Endothelial cell of umbilical vein (primary cell): ENCODE data around the gene STK39. TPM values are rescaled to one million over a fixed set of nuclear protein-coding genes. Genes with fewer than 3 reads are reported as not detected.

Experiments used
- BruUV-seq: library from RNA; stranded (reverse); fragments of 400-500 nt; replicated peaks from 2 replicates; lab custom pipeline; 2021; lab: Mats Ljungman, UMichigan
- CTCF ChIA-PET: fragments of 300-600, 350-600 bp; sonication (Branson Sonifier 250); formaldehyde crosslinking; loops from one replicate; lab custom pipeline; 2021; ENCODE audit warnings: antibody characterized with exemption, inconsistent platforms; lab: Charles Lee
- POLR2A ChIA-PET: fragments of 300-600, 350-600 bp; sonication (Branson Sonifier 250); formaldehyde crosslinking; loops from one replicate; lab custom pipeline; 2021; ENCODE audit warnings: antibody characterized with exemption, inconsistent platforms; lab: Charles Lee
- DNase-seq: peaks from one replicate; pipeline ENCODE4 v3.0.0-alpha.2; 2011; ENCODE audit warnings: low read depth, low spot score
- FAIRE-seq: peaks from 2 replicates; lab custom pipeline; 2011; peaks lifted over from hg19 to GRCh38; lab: Jason Lieb, UNC
- H2AFZ ChIP-seq: 2 replicates; pipeline ENCODE4 v1.6.0; 2012; ENCODE audit warnings: low read depth, low read length, control low read depth, inconsistent platforms
- H3K27ac ChIP-seq: 2 replicates; pipeline ENCODE4 v1.5.1; 2011; ENCODE audit warnings: low read depth, mild to moderate bottlenecking, control low read depth, low read length, moderate library complexity; ENCODE audit not compliant: insufficient read depth
- H3K27me3 ChIP-seq, 2 experiments: 2 replicates each; pipeline versions ENCODE4 v1.6.0 to v1.6.1; 2011; ENCODE audit warnings: low read length in 2 of 2, mixed read lengths in 1 of 2; ENCODE audit not compliant: control insufficient read depth in 2 of 2, insufficient read depth in 2 of 2
- H3K36me3 ChIP-seq, 2 experiments: 2 replicates in 1 of 2; 3 replicates in 1 of 2; pipeline ENCODE4 v1.5.1; 2011; ENCODE audit warnings: low read length in 2 of 2, mild to moderate bottlenecking in 1 of 2, moderate library complexity in 1 of 2; ENCODE audit not compliant: control insufficient read depth in 2 of 2, insufficient read depth in 2 of 2; ENCODE audit errors: extremely low read depth in 1 of 2
- H3K4me1 ChIP-seq: 3 replicates; pipeline ENCODE4 v1.5.1; 2011; ENCODE audit warnings: mild to moderate bottlenecking, low read length; ENCODE audit not compliant: control insufficient read depth, insufficient read depth; ENCODE audit errors: extremely low read depth
- H3K4me2 ChIP-seq: 2 replicates; pipeline ENCODE4 v1.6.1; 2011; ENCODE audit warnings: low read length, control low read depth, mixed read lengths; ENCODE audit not compliant: insufficient read depth
- H3K4me3 ChIP-seq, 3 experiments: fragments of 200-600 bp in 1 of 3; sonication (generic), shearing (Covaris generic) in 1 of 3; replicated peaks in 1 of 3; 2 replicates each; pipeline ENCODE4 v1.5.1; 2011 to 2016; ENCODE audit warnings: control low read depth in 3 of 3, low read length in 3 of 3, mild to moderate bottlenecking in 2 of 3, inconsistent platforms in 1 of 3, low read depth in 1 of 3, moderate library complexity in 1 of 3; ENCODE audit not compliant: insufficient read depth in 1 of 3
- H3K79me2 ChIP-seq: 2 replicates; pipeline ENCODE4 v1.6.0; 2012; ENCODE audit warnings: low read length, inconsistent platforms; ENCODE audit not compliant: control insufficient read depth, insufficient read depth
- H3K9ac ChIP-seq: replicated peaks from 2 replicates; pipeline ENCODE3; 2011; ENCODE audit warnings: low read length, control low read depth; ENCODE audit not compliant: insufficient read depth; ENCODE audit errors: extremely low read depth
- H3K9me1 ChIP-seq: replicated peaks from 3 replicates; pipeline ENCODE4 v1.6.0; 2011; ENCODE audit warnings: mild to moderate bottlenecking, low read length; ENCODE audit not compliant: control insufficient read depth, insufficient read depth; ENCODE audit errors: extremely low read depth
- H3K9me3 ChIP-seq: replicated peaks from 2 replicates; pipeline ENCODE4 v1.5.1; 2012; ENCODE audit warnings: low read length, inconsistent platforms; ENCODE audit not compliant: control insufficient read depth, insufficient read depth
- H4K20me1 ChIP-seq: replicated peaks from 2 replicates; pipeline ENCODE3; 2011; ENCODE audit warnings: mild to moderate bottlenecking, low read length; ENCODE audit not compliant: control insufficient read depth, insufficient read depth; ENCODE audit errors: extremely low read depth
- CTCF ChIP-seq, 2 donors: IDR thresholded peaks; 1 replicate in 1 of 2; 2 replicates in 1 of 2; pipeline ENCODE4 v1.5.1; 2011; ENCODE audit warnings: low read length in 2 of 2, mild to moderate bottlenecking in 2 of 2, moderate library complexity in 2 of 2, control low read depth in 1 of 2, inconsistent platforms in 1 of 2, low read depth in 1 of 2; ENCODE audit not compliant: insufficient read depth in 1 of 2; ENCODE audit errors: extremely low read depth in 1 of 2
- EZH2 ChIP-seq: IDR thresholded peaks from 2 replicates; pipeline ENCODE4 v1.6.1; 2012; ENCODE audit warnings: borderline replicate concordance, low read depth, mild to moderate bottlenecking, moderate library complexity, low read length, inconsistent platforms; ENCODE audit not compliant: severe bottlenecking
- FOS ChIP-seq: IDR thresholded peaks from 2 replicates; pipeline ENCODE4 v1.6.1; 2011; ENCODE audit warnings: mild to moderate bottlenecking, low read length, moderate library complexity, borderline replicate concordance; ENCODE audit not compliant: insufficient read depth
- GATA2 ChIP-seq: IDR thresholded peaks from 2 replicates; pipeline ENCODE4 v1.7.0; 2011; ENCODE audit warnings: low read depth, mild to moderate bottlenecking, moderate library complexity, mixed read lengths, low read length; ENCODE audit not compliant: insufficient read length, insufficient read depth
- JUN ChIP-seq: IDR thresholded peaks from 2 replicates; pipeline ENCODE4 v1.6.1; 2011; ENCODE audit warnings: borderline replicate concordance, low read depth; ENCODE audit not compliant: insufficient read length, insufficient read depth
- MAX ChIP-seq: IDR thresholded peaks from 2 replicates; pipeline ENCODE4 v1.6.1; 2011; ENCODE audit not compliant: insufficient read depth, insufficient read length
- MYC ChIP-seq: IDR thresholded peaks from one replicate; pipeline ENCODE4 v1.6.1; 2011; ENCODE audit warnings: mild to moderate bottlenecking, low read depth, low read length
- POLR2A ChIP-seq: IDR thresholded peaks from 2 replicates; pipeline ENCODE4 v1.6.1; 2012; ENCODE audit warnings: low read depth, mild to moderate bottlenecking, control low read depth, low read length
- POLR2AphosphoS5 ChIP-seq: IDR thresholded peaks from 2 replicates; pipeline ENCODE4 v1.6.1; 2012; ENCODE audit warnings: low read depth, mild to moderate bottlenecking, control low read depth, low read length, moderate library complexity; ENCODE audit not compliant: insufficient read depth
- dilution Hi-C: fragments of 300-500 bp; cut with MboI; formaldehyde crosslinking; loops from one replicate; pipeline ENCODE4 v1.15.0; 2019; ENCODE audit warnings: low sequenced_read_pairs; ENCODE audit not compliant: extremely low pct_ligation_motif_present
- intact Hi-C: fragments of 100-400 bp; cut with micrococcal nuclease; formaldehyde crosslinking; loops from one replicate; pipeline ENCODE4 v1.10.0; 2022
- polyA plus RNA-seq, 4 experiments: library from polyadenylated mRNA; depleted of rRNA in 3 of 4; stranded (reverse) in 3 of 4; unstranded in 1 of 4; fragments of >200 nt; gene quantifications; 2 replicates each; pipeline versions ENCODE4 v1.2.1 to v1.2.3, GENCODE V29; 2011 to 2012; ENCODE audit warnings: missing spikeins in 1 of 4
- total RNA-seq: library from RNA; stranded (reverse); gene quantifications from 2 replicates; pipeline ENCODE4 v1.2.3, GENCODE V29; 2021

Gene STK39
- total and polyA plus RNA-seq, 2 donors (not counting 3 experiments of a cell fraction or from before 2014, with no cell fraction given): 4.6 to 13.1 TPM

- Histone ChIP-seq H4K20me1 (no peaks in the 10 kb centered on the region), H3K9me1 (no peaks in the 10 kb centered on the region), H3K79me2 (no peaks in the 10 kb centered on the region), H3K4me1 (no peaks in the 10 kb centered on the region), H2AFZ (no peak overlapping the region), H3K36me3 (no peaks in the 10 kb centered on the region), H3K27ac (no peak overlapping the region), H3K27me3 (no peaks in the 10 kb centered on the region), H3K4me3 (no peak overlapping the region), H3K9ac (no peak overlapping the region), H3K4me2 (no peak overlapping the region), H3K9me3 (no peaks in the 10 kb centered on the region)
- intact Hi-C loops (no loop called here), dilution Hi-C loops (no loop called here)
- DNase-seq (no peak), FAIRE-seq (no peak)
- no TSS peak for BruUV-seq
- POLR2A ChIA-PET: no interaction called here
- no peak for TF ChIP-seq MYC
- TF ChIP-seq EZH2: no peak
- no peak for TF ChIP-seq GATA2
- no peak for TF ChIP-seq JUN
- no peak for TF ChIP-seq POLR2AphosphoS5
- no peak for TF ChIP-seq POLR2A
- no peak for TF ChIP-seq MAX
- CTCF ChIA-PET: no interaction called here
Measured at GRCh38 chr2:167946441-167946841, 301.0 kb downstream of the STK39 start.

GRCh38 chr2:167945660-167946368, 301.6 kb downstream of the STK39 start:
- CTCF ChIA-PET: no interaction called here

More at GRCh38 chr2:167945660-167946368, 301.6 kb downstream of the STK39 start:
- Histone ChIP-seq H3K36me3 (no peaks in the 10 kb centered on the region), H3K27me3 (no peaks in the 10 kb centered on the region), H3K9ac (no peak overlapping the region), H3K79me2 (no peaks in the 10 kb centered on the region), H4K20me1 (no peaks in the 10 kb centered on the region), H3K4me3 (no peak overlapping the region), H3K9me3 (no peaks in the 10 kb centered on the region), H3K4me1 (no peaks in the 10 kb centered on the region), H3K27ac (no peak overlapping the region), H2AFZ (no peak overlapping the region), H3K4me2 (no peak overlapping the region), H3K9me1 (no peaks in the 10 kb centered on the region)
- intact Hi-C loops (no loop called here), dilution Hi-C loops (no loop called here)
- DNase-seq (no peak), FAIRE-seq (no peak)
- POLR2A ChIA-PET: no interaction called here
- no TSS peak for BruUV-seq
- TF ChIP-seq FOS (no peak), EZH2 (no peak), CTCF (IDR thresholded peaks at IDR 0.05; ENCODE audit: extremely low read depth in 1 of 2, insufficient read depth in 1 of 2, low read depth in 1 of 2, low read length in 2 of 2) (no peak), POLR2AphosphoS5 (no peak), MAX (no peak), JUN (no peak), GATA2 (no peak), POLR2A (no peak), MYC (no peak)
